LoVo (cell line): ENCODE data around the gene ATP2A3.

Source experiments
- DNase-seq: peaks from one replicate; pipeline ENCODE4 v3.0.0-alpha.2; 2016; ENCODE audit warnings: low spot score

ATP2A3 gene

GRCh38 chr17:3910420-3911270 lies 53.6 kb downstream of the ATP2A3 start:
- DNase-seq, result no peak

DNA sequence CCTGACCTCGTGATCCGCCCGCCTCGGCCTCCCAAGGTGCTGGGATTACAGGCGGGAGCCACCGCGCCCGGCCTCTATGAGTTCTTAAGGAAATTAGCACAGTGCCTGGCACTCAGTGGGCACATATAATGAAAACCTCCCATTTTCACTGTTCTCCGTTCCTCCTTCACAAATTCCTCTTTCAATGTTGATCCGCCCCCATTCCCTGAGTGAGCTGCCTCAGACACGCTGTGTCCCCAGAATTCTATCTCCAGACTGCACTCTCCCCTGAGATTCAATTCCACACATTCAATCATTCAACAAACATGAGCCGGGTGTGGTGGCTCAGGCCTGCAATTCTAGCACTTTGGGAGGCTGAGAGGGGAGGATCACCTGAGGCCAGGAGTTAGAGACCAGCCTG lies 55.0 kb downstream of the ATP2A3 start:
- no peak for DNase-seq

DNA sequence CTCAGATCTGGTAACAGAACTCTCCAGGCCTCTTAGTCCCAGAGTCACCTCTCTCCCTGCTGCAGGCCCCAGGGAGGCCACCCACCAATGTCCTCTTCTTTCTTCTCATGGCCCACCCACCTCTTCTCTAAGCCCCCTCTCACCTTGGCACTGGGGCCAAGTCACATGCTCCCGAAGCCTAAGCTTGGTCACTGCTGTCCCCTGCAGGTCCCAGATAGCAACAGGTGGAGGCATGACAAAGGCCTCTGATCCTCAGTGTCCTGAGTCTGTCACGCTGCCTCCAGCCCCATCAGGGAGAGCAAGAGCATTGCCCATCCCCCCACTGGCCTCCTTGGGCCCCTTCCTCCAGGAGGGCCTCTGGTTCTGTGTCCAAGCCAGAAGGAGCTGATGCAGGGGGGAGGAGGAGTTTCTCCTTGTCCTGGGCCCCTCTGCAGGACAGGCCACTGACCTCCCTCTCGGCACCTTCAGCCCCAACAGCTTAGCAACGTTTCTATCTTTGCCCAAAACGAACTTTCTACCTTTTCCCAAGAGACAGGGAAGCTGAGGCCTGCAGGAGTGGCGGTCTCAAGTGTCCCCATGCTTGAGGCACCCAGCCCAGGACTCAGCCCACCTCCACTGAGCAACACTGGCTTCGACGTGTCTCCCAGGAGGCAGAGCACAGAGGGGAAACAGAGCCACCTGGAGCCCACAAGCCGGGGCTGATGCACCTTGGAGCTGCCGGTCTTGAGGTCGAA lies 56.6 kb downstream of the ATP2A3 start:
- no peak for DNase-seq

DNA sequence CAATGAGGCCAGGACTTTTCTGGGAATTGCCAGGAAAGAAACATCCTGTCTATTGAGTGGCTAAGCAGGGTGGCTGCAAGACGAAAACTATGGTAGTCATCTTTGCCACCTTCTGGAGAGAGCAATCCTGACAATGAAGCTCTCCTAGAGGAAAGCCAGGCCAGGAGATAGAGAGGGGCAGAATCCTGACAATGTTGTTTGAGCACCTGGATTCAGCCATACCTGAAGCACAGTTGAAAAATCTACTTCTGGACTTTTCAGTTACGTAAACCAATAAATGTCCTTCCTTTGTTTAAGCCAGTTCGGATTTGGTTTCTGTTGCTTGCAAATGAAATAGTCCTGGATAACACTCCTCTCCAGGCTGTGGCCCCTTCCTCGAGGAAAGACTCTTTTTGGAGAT lies 57.4 kb downstream of the ATP2A3 start:
- DNase-seq, result no peak

DNA sequence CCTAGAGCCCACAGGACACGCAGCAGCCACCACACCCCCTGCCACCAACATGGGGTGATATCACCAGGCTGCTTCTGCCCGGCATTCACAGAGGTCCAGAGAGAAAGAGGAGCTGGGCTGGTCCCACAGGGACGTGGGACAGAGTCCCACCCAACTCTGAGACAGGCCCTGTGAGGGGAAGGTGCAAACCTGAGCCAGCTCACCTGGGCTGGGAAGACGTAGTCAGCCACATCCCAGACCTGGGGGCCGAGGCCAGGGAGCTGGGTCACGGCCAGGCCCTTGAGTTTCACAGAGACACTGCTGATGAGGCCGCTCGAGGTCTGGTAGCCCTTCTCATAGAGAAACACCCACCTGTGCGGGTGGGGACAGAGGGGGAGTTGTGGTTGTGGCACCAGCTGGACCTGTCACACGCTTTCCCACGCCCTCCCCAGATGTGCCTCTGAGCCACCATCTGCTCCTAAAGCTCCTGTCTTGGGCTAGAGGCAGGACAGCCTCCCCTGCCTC lies 59.2 kb downstream of the ATP2A3 start:
- DNase-seq, result no peak

DNA sequence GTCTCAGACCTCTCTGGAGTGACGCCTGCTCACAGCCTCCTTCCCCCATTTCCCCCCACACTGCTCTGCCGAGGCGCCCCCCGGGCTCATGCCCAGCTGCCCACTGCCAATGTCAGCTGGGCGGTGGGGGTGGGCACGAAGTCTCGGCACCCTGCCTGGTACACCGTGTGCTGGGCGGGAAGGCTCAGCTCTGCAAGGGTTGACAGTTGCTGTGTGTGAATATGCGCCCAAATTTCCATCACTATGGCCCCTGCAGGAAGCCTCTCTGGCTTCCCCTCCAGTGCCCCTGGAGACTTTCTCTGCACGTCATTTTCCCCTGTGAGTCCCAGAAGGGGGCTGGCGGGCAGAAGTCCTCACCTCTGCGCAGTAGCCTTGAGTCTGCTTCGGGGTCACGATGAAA lies 59.7 kb downstream of the ATP2A3 start:
- no peak for DNase-seq

- DNase-seq, result no peak
These were observed 60.4 kb downstream of the ATP2A3 start for GRCh38 chr17:3903881-3904290.

GRCh38 chr17:3903051-3903825 lies 61.0 kb downstream of the ATP2A3 start:
- DNase-seq, result no peak

DNA sequence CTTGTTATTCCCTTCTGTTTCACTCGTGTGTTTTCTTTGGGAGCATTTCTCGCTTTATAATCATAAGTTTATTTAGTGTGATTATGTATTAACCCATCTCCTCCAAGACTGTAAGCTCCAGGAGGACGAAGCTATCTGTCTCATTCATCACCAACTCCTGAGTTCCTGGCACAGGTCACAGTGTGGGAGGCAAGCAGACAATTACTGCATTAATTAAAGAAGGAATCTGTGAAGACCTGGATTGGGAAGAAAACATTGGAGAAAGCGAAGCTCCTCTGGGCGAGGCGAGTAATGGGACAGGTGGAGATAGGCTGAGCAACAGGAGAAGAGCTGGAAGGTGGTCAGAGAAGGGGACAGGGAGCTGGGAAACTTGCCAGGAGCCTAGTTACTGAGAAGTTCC lies 63.6 kb downstream of the ATP2A3 start:
- DNase-seq, result no peak

GRCh38 chr17:3897731-3898130 lies 66.5 kb downstream of the ATP2A3 start:
- no peak for DNase-seq

DNA sequence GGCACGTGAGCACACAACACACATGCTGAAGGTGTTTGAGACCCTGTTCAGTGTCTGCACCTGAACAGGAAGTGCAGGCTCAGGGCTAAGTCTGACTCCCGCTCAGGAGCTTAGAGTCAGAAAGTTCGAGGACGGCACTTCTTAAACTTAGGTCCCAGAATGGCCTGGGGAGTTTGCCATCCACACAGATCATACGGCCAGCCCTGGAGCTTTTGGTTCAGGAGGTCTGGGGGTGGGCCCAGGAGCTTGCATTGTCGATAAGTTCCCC lies 67.3 kb downstream of the ATP2A3 start:
- no peak for DNase-seq

DNA sequence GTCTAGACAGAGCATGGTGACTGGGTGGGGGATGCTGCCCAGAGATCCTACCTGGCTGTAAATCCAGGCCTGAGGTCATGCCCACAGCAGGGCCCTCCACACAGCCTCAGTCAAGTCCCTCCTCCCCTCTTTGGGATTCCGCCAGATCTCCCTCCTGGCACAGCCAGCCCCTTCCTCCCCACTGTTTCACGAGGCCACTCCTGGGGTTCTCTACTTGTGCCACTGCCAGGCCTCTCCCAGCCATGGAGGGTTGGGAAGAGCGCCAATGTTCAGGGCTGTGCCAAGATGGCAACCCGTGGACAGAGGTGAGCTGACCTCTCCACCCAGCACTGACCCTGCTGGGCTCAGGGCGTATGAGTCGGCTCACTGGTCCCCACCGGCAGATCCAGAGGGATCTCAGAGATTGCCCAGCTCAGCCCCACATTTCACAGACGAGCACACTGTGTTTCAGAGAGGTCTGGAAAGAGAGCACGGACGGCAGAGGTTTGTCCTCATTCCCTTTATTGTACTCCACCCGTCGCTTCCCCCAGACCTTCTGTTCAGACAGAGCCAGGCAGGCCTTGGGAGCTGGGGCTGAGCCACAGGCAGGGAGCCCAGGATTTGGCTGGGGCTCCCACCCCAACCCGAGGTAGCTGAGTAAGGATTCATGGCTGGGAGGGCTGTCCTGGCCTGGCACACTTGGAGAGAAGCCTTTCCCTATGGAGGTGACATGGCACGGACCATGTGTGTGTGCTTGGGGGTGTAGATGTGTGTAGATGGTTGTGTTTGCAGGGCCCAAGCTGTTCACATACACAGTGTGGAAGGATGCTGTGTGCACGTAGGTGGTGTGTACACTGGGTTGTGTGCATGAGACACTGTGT lies 67.9 kb downstream of the ATP2A3 start:
- no peak for DNase-seq

- no peak for DNase-seq
These were observed 68.9 kb downstream of the ATP2A3 start for GRCh38 chr17:3895354-3895753.

GRCh38 chr17:3894911-3895343 lies 69.3 kb downstream of the ATP2A3 start:
- DNase-seq, result no peak

GRCh38 chr17:3894188-3894587 lies 70.0 kb downstream of the ATP2A3 start:
- DNase-seq, result no peak

DNA sequence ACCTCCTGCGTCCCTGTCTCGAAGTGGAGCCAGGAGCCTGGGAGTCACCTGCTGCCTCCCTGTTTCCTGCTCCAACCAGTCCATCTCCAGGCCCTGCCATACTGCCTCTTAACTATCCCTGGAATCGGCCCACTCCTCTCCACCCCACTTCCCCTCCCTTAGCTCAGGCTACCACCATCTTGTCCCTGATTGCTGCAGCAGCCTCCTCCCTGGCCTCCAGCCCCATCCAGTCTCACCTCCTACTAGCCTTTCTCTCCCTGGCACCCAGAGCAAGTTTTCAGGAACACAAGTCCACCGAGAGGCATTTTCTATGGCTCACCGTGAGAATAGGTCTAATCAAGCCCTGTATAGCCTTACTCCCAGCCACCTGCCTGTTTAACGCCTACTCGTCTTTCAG lies 70.5 kb downstream of the ATP2A3 start:
- DNase-seq, result no peak

DNA sequence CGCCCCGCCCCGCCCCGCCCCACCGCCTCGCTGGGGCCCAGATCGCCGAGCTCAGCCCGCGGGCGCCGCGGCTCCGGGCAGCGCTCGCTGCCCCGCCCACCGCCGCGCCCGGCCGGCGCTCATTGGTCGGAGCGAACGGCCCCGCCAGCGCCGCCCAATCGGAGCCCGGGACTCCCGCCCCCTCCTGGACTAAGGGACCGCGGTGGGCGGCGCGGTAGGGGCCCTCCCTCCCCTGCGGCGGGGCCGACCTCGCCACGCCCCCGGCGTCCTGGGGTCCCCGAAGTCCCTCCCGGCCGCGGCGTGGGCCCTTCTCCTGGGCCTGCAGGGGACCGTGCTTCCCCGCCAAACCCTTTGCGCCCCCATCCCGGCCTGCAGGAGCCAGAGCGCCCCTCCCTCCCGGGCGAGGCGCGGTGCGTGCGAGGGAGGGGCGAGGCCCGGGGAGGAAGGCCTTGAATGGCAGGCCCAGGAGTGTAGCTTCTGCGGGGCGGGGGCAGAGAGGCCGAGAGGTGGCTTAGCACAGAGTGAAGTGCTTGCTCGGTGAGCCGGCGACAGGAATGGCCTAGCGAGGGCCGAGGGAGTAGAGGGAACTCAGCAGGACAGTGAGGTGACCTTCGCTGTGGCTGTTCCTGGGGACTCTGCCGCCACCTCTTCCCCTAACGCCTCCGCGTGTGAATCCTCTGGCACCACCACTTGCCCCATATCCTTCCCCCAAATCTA lies 71.1 kb downstream of the ATP2A3 start, which contains the start of gene CAMKK1:
Gene CAMKK1, minus strand, starts transcription at position 51 of the 717 bp plus-strand sequence. CDS start 7,366 bp downstream, outside the sequence.
- peak; percentile 94 for DNase-seq

DNA sequence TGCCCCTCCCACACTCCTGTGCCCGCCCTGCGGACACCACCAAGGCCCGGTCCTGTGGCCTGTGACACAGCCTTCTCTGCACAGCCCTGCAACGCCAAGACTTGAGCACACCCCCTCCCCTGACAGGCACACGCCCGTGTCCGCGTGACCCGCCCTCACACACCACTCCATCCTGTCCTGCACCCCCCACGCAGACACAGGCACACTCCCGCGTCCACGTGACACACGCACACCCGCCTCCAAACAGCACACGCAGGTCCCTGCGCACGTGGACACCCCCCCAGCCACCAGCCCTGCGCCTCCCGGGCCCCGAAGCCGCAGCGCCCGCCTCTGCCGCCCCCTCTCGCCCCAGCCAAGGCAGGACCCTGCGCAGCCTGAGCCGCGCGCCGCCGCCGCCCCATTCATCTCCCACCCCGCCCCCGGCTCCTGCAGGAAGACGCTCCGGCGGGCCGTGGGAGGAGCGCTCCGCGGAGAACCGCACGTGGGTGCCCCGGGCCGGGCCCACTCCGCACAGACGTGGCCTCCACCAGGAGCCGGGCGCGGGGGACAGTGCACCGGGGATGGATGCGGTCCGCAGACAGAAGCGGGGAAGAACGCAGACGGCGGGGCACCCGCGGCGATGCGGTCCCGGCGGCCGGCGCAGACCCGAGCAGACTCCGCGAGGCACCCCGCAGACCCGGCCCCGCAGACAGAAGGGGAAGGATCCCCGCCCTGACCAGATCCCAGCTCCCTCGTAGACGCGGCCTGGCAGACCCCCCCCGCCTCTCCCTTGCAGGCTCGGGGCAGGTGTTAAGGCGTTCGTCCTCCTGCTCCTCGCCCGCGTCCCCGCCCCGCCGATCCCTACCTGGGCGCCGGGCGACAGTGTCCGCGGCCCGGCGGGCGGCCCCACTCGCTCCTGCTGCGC lies 71.9 kb downstream of the ATP2A3 start:
- no peak for DNase-seq

DNA sequence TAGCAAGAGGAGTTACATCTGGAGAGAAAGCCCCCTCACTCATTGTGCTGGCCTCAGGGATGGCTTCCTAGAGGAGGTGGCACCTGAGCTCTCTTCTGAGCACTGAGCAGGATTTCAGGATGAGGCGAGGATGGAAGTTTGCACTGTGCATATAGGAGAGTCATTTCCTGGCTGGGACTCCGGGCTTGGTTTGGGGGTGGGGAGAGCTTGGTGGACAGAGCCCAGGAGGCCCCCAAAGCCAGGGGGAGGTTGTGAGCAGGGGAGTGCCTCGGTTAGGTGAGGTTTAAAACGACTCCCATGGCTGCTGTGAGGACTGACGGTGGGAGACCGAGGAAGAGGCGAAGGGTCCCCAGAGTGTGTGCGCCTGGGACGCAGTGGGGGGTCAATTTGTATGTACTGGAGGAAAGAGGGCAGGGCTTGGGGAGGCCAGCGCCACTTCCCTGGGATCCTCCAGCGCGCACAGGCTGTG lies 72.6 kb downstream of the ATP2A3 start:
- no peak for DNase-seq

DNA sequence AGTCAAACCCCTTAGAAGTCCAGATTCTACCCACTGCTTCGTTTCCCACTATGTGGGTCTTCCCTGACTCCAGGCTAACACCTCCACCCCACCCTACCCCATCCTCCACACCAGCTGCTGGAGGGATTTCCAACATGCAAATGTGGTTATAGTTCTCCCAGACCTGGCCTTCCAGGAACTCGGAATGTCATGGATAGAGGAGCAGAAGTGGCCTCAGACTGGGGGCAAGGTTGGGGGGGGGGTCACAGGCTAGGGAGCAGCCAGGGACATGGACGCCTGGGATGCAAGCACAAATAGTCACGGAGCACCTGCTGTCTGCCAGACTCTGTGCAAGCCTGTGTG lies 73.4 kb downstream of the ATP2A3 start:
- no peak for DNase-seq
